NK-92 treated with Interleukin-12 subunit alpha and Interleukin-12 subunit beta, amount 100 ng/mL, for 24 hours (cell line): ENCODE measurements around the gene SNUPN.

ENCODE experiments used
- DNase-seq: peaks from one replicate; lab custom pipeline; 2025; lab: John Stamatoyannopoulos, UW

SNUPN gene

GRCh38 chr15:75654201-75654907 lies 28.8 kb upstream of the SNUPN start:
- no peak for DNase-seq

- no peak for DNase-seq
Observed at GRCh38 chr15:75653347-75653913, 27.9 kb upstream of the SNUPN start.

DNA sequence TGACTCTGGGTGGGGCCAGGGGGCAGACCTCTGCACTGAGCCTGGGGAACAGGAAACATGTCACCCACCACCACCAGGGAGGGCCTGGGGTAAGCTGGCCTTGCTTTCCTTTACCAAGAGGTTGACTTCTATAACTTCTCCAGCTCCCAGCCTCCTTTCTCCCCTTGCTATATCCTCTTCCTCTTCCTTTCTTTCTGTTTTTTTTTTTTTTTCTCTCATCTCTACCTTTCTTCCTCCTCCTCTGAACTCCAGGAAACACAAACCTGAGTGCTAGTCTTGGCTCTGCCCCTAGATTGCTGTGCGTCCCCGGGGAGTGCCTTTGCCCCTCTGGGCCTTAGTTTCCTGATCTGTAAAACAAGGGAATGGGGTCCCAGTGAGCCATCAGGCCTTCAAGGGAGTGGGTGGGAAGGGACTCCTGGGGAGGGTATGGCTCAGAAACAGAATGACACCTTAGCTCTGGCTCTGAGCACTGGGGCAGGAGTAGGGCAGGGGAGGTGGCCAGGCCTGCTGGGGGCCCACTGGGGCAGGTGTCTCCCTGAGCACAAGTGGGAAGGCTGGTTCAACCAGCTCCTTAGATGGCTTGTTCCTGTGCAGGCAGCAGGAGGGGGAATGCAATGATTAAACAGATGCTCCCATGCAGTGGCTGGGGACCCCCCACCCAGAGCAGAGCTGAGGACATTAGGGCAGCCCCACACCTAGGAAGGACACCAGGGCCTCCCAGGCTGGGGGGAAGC lies 26.5 kb upstream of the SNUPN start:
- no peak for DNase-seq

- no peak for DNase-seq
Observed at GRCh38 chr15:75650908-75651809, 25.6 kb upstream of the SNUPN start.

GRCh38 chr15:75649848-75650247 lies 24.3 kb upstream of the SNUPN start:
- no peak for DNase-seq

GRCh38 chr15:75649045-75649761 lies 23.7 kb upstream of the SNUPN start:
- no peak for DNase-seq

DNA sequence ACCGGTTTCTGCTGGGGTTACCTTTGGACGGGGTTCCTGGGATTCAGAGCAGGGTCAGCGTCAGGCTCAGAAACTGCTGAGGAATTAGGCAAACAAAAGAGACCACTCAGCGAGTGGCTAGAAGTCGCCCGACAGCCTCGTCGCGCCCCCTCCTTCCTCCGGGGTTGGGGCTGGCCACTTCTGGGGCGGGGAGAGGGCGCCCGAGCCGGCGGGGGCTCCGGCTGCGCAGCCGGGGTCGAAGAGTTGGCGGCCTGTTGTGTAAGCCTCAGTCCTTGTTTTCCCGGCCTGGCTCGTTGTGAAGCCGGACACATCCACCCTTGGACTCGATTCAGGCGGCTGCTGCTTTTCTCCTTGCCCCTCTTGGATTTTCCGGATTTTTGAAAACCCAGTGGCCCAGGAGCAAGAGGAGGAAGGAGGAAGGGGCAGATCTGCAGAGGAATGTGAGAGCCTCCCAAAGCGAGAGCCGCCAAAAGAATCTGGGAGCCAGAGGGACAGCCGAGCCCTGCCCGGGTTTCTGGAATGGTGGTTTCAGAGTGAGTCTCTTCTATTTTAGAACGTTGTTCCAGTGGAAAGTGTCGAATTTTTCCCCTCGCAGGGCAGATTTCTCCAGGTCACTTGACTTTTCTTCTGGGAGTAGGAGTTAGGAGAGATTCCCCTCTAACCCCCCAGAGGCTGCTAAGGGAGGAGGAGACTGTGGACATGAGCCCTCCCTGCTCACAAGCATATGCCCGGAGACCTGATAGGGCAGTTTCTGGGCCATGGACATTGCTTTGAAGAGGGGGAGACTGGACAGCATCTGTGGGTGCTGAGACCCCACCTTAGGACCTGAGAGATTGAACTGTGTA lies 22.9 kb upstream of the SNUPN start:
- no peak for DNase-seq

DNA sequence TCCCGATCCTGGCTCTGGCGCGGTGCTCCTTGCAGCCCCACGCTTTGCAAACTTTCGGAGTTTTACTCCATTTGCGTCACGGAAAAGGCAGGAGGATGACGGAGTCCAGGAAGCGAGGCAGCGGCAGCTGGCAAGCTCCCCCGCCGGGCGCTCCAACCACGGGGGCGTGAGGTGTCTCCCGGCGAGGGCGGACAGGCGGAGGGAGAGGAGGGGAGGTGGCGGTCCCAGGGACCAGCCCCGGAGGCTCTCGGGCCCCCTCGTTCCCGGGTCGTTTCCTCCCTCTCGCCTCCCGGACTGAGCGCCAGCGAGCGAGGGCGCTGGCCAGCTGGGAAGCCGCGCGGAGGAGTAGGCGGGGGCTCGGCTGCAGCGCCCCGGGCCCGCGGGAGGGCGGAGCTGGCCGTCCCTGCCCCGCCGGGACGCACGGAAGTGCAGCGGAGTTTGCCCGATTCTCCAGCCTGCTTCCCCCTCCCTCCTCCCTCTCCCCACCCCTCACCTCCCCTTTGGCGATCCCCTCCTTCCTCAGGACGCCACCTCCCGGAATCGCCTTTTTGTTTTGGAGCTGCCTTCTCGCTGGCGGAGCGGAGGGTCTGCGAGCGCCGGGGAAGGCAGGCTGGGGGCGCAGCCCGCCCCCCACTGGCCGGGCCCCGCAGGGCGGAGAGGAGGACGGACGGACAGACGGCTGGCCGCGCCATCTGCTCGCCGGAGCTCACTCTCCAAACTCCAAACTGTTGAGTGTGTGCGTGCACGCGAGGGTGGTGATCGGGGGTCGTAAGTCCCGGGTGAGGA lies 22.0 kb upstream of the SNUPN start, which contains the start of gene SNX33:
TSS of gene SNX33 (plus strand) at position 543 of the 786 bp plus-strand sequence. CDS start 1,191 bp downstream, outside the sequence.
- no peak for DNase-seq

GRCh38 chr15:75646944-75647364 lies 21.4 kb upstream of the SNUPN start:
- DNase-seq, result no peak

DNA sequence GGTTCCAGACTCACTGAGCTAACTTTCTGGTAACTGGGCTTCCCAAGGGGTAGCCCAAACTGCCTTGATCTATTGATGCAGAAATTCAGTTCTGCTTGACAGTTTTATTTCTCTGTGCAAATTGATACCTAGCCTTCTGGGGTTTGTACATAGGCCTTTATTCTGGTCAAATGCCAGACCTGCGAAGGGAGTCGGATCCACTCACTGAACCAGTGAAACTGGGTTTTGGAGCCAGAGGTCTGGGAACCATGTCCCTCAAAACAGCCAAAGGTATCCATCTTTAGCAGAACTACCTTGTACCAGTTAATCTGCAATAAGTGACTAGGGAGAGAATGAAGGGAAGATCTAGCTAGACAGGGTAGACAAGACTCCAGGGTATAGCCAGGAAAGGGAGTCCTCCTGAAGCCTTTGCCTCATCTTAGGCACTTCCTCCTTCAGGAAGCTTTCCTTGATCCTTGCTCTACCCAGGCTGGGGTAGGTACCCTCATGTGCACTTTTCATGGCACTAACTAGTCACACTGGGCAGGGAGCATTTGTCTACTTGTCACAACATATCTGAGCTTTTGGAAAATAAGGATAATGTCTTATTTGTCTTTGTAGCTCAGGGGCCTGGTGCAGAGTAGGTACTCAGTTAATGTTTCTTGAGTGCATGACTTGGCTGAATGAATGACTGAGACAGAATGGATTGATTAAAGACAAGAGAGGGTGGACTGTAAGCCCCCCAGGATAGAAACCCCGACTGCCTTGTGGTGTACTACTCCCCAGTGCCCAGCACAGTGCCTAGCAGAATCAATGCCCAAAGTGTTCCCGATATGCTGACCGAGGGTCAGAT lies 20.8 kb upstream of the SNUPN start:
- DNase-seq, result no peak

- DNase-seq, result no peak
Observed at GRCh38 chr15:75644376-75644775, 18.9 kb upstream of the SNUPN start.

DNA sequence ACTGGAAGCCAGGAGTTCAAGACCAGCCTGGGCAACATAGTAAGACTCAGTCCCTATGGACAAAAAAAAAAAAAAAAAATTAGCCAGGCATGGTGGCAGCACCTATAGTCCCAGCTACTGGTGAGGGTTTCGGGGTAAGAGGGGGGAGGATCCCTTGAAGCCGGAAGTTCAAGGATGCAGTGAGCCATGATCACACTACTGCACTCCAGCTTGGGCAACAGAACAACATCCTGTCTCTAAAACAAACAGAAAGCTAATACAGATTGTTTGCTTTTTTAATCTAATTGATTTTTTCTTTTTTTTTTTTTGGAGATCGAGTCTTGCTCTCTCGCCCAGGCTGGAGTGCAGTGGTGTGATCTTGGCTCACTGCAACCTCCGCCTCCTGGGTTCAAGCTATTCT lies 16.1 kb upstream of the SNUPN start:
- no peak for DNase-seq

DNA sequence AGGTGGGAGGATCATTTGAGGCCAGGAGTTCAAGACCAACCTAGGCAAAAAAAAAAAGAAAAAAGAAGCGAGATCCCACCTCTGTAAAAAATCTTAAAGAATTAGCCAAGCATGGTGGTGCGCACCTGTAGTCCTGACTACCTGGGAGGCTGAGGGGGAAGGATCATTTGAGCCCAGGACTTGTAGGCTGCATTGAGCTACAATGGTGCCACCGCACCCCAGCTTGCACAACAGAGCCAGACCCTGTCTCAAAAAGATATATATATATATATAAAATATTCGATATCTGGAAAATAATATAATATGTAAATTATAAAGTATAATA lies 15.6 kb upstream of the SNUPN start:
- no peak for DNase-seq

GRCh38 chr15:75640483-75641178 lies 15.1 kb upstream of the SNUPN start:
- peak; percentile 73 for DNase-seq

DNA sequence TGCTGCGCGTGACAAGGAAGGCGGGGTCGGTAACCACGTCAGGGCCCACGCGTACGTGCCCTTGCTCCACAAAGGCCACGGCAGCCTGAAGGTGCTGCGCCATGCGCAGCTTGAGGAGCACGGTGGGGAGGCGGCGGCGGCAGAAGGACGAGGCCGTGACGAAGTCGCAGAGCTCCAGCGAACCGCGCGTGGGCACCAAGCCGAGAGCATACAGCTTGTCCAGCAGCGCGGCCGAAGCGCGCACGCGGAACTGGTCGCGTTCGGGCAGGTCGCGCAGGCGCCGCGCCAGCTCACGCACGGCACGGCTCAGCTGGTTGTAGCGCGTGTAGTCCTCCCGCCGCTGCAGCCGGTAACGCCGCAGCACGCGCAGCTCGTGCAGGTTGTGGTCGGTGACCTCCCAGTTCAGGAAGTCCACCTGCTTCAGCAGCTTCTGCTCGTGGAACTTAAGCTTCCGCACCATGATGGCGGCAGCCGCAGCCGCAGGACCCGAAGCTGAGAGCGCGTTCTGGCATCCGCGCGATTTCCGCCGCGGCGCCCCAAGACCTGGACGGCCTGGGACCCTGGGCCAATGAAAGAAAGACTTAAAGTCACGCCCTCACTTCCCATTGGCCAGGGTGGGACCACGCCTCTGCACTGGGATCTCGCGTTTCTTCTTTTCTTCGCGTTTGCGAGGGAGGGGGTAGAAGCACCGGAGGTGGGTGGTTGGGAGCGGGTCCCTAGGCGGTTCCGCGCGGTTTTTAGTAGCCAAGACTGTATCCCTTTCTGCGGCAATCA lies 14.4 kb upstream of the SNUPN start, which contains the start of gene IMP3:
TSS of gene IMP3 (minus strand) at position 516 of the 774 bp plus-strand sequence. CDS start at position 460, 56 bp downstream.
- peak; percentile 93 for DNase-seq

- DNase-seq, result no peak
Observed at GRCh38 chr15:75639191-75639708, 13.7 kb upstream of the SNUPN start.
